ENCODE results near the gene TMC1. TPM values are rescaled to one million over a fixed set of nuclear protein-coding genes. Genes with fewer than 3 reads are reported as not detected.

The TMC1 gene
- total RNA-seq, 1 experiment from 2014 or later, result 5.5 TPM

DNA sequence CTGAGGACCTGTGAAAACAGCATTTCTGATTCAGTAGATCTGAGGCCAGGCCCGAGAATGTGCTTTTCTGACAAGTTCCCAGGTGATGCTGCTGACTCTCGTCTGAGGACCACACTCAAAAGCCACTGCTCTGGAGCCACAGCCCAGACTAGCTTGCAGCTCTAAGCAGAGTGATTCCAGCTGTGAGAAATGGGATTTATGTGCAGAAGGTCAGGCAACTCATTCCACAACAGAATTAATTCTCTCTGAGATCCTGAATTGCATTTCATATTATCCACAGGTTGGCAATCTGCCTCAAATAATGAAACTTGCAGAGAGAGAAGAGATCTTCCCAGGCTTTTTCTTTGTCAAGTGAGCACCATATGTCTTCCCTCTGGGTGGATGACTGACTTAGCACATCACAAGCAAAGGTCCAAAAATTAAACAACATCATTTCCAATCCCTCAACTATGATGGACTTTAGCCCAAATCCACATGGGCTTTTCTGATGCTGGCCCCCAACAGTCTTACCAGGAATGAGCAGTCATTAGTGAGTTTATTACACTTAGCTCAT, 291.2 kb downstream of the TMC1 start:
- no peak overlapping the region for H2AFZ ChIP-seq
- no peak overlapping the region for H3K4me2 ChIP-seq
- DNase-seq, result no peak
- POLR2A ChIA-PET (ENCODE audit: unreplicated experiment), result interaction anchor here (0.5 to 0.6 kb wide), 2 partner anchors 369 to 535 kb away, joined by 3 to 5 read pairs; no protein-coding TSS in a partner anchor
- no peaks in the 10 kb centered on the region for H3K79me2 ChIP-seq (ENCODE audit: low read depth)
- H3K27me3 ChIP-seq (ENCODE audit: insufficient read depth, low read depth), result no peaks in the 10 kb centered on the region
- H3K4me1 ChIP-seq (replicated peaks; ENCODE audit: insufficient read depth), result no peaks in the 10 kb centered on the region; the same call in 1 of the 2 replicates
- no peaks in the 10 kb centered on the region for H3K9me3 ChIP-seq (ENCODE audit: insufficient read depth, low read depth)
- no peaks in the 10 kb centered on the region for H3K9me2 ChIP-seq (ENCODE audit: insufficient read depth)
- TF ChIP-seq, protein P1, sequence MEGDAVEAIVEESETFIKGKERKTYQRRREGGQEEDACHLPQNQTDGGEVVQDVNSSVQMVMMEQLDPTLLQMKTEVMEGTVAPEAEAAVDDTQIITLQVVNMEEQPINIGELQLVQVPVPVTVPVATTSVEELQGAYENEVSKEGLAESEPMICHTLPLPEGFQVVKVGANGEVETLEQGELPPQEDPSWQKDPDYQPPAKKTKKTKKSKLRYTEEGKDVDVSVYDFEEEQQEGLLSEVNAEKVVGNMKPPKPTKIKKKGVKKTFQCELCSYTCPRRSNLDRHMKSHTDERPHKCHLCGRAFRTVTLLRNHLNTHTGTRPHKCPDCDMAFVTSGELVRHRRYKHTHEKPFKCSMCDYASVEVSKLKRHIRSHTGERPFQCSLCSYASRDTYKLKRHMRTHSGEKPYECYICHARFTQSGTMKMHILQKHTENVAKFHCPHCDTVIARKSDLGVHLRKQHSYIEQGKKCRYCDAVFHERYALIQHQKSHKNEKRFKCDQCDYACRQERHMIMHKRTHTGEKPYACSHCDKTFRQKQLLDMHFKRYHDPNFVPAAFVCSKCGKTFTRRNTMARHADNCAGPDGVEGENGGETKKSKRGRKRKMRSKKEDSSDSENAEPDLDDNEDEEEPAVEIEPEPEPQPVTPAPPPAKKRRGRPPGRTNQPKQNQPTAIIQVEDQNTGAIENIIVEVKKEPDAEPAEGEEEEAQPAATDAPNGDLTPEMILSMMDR (conservative IDR thresholded peaks at IDR 0.05), result no peak
- no peak for TF ChIP-seq EZH2 (IDR thresholded peaks at IDR 0.05; ENCODE audit: low read depth)
- no peaks in the 10 kb centered on the region for H3K36me3 ChIP-seq (ENCODE audit: low read depth)
- H3F3A ChIP-seq (ENCODE audit: insufficient read depth, low read depth), result no peaks in the 10 kb centered on the region
- no peak overlapping the region for H3K4me3 ChIP-seq
- CTCF ChIA-PET, result interaction anchor here (0.6 kb wide), 1 partner anchor 154 kb away, joined by 4 read pairs; no protein-coding TSS in a partner anchor
- no peaks in the 10 kb centered on the region for H4K20me1 ChIP-seq (ENCODE audit: insufficient read depth)
- intact Hi-C loops (cut with micrococcal nuclease; ENCODE audit: unreplicated experiment), result no loop called here
- BruUV-seq (replicated peaks), result no TSS peak
- no peak overlapping the region for H3K27ac ChIP-seq

DNA sequence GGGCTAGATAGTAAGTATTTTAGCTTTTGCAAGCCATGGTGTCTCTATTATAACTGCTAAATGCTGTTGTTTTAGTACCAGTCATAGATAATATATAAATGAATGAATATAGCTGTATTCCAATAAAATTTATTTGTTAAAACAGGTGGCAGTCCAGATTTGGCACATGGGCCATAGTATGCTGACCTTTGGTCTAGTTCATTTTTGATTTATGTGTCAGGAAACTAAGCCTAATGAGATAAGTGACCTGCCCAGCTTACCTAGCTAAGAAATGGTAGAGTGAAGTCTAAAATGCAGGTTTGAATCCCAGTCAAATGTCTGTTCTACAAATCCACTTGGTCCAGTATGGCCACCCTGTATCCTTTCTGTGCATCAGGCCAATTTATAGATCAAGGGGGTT, 292.1 kb downstream of the TMC1 start:
- H3K79me2 ChIP-seq (ENCODE audit: low read depth), result no peaks in the 10 kb centered on the region
- H3K4me2 ChIP-seq, result no peak overlapping the region
- intact Hi-C loops (cut with micrococcal nuclease; ENCODE audit: unreplicated experiment), result no loop called here
- no peak overlapping the region for H3K4me3 ChIP-seq
- H3F3A ChIP-seq (ENCODE audit: insufficient read depth, low read depth), result no peaks in the 10 kb centered on the region
- no peaks in the 10 kb centered on the region for H3K27me3 ChIP-seq (ENCODE audit: insufficient read depth, low read depth)
- no peak overlapping the region for H3K27ac ChIP-seq
- TF ChIP-seq EZH2 (IDR thresholded peaks at IDR 0.05; ENCODE audit: low read depth), result no peak
- TF ChIP-seq, protein P1 (conservative IDR thresholded peaks at IDR 0.05), result no peak
- CTCF ChIA-PET, result interaction anchor here (0.6 kb wide), 1 partner anchor 155 kb away, joined by 4 read pairs; no protein-coding TSS in a partner anchor
- H3K4me1 ChIP-seq (replicated peaks; ENCODE audit: insufficient read depth), result no peaks in the 10 kb centered on the region; the same call in 1 of the 2 replicates
- no peaks in the 10 kb centered on the region for H4K20me1 ChIP-seq (ENCODE audit: insufficient read depth)
- no peak for DNase-seq
- H3K36me3 ChIP-seq (ENCODE audit: low read depth), result no peaks in the 10 kb centered on the region
- H3K9me3 ChIP-seq (ENCODE audit: insufficient read depth, low read depth), result no peaks in the 10 kb centered on the region
- H3K9me2 ChIP-seq (ENCODE audit: insufficient read depth), result no peaks in the 10 kb centered on the region
- no peak overlapping the region; the same call in 1 of the 2 replicates for H2AFZ ChIP-seq
- no TSS peak for BruUV-seq (replicated peaks)
- POLR2A ChIA-PET (ENCODE audit: unreplicated experiment), result interaction anchor here (0.5 to 0.6 kb wide), 3 partner anchors 224 to 536 kb away, joined by 3 to 10 read pairs (median 5); no protein-coding TSS in a partner anchor

DNA sequence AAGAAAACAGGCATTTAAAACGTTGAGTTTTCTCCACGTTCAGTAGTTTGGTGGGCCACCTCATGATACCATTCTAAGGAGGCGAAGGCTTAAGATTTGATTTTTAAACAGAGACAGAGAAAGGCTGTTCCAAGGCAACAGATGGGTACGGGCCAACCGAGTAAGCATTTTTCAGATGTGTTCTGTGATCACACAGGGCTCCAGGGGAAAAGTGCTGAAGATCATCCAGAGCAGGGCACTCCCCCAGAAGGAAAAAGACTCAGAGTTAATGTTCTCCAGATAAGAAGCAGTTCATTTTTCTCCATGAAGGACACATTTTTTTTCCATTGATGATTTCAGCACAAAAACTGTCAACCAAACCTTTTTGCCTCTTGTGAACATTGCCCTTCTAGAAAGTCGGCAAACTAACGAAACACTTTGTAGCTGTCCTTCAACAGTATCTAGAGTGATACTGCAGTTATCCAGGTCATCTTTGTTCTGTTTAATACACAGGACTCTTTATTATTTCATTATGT, 292.7 kb downstream of the TMC1 start:
- Histone ChIP-seq H3K27ac (no peak overlapping the region), H3K9me2 (ENCODE audit: insufficient read depth) (no peaks in the 10 kb centered on the region), H3F3A (ENCODE audit: insufficient read depth, low read depth) (no peaks in the 10 kb centered on the region), H3K79me2 (ENCODE audit: low read depth) (no peaks in the 10 kb centered on the region), H3K4me2 (no peak overlapping the region), H3K27me3 (ENCODE audit: insufficient read depth, low read depth) (no peaks in the 10 kb centered on the region), H3K9me3 (ENCODE audit: insufficient read depth, low read depth) (no peaks in the 10 kb centered on the region), H4K20me1 (ENCODE audit: insufficient read depth) (no peaks in the 10 kb centered on the region), H3K4me1 (replicated peaks; ENCODE audit: insufficient read depth) (no peaks in the 10 kb centered on the region; the same call in 1 of the 2 replicates), H3K4me3 (no peak overlapping the region), H2AFZ (no peak overlapping the region; the same call in 1 of the 2 replicates), H3K36me3 (ENCODE audit: low read depth) (no peaks in the 10 kb centered on the region)
- ChIA-PET POLR2A (ENCODE audit: unreplicated experiment) (no interaction called here), CTCF (no interaction called here)
- intact Hi-C loops (cut with micrococcal nuclease; ENCODE audit: unreplicated experiment), result no loop called here
- BruUV-seq (replicated peaks), result no TSS peak
- no peak for DNase-seq
- TF ChIP-seq, protein P1 (conservative IDR thresholded peaks at IDR 0.05), result no peak

All from PC-9 (cell line).